Colonic mucosa (tissue), 4 donors: ENCODE measurements around the gene RO60. TPM values are rescaled to one million over a fixed set of nuclear protein-coding genes. Genes with fewer than 3 reads are reported as not detected.

Experiments used
- DNase-seq: peaks from one replicate; pipeline ENCODE4 v3.0.0-alpha.2; 2020
- H3K27ac ChIP-seq: fragments of 200-600 bp; one replicate; pipeline ENCODE4 v1.8.0; 2021
- H3K27me3 ChIP-seq: fragments of 200-600 bp; one replicate; pipeline ENCODE4 v1.8.0; 2021
- H3K36me3 ChIP-seq: fragments of 200-600 bp; one replicate; pipeline ENCODE4 v1.8.0; 2021
- H3K4me1 ChIP-seq: fragments of 200-600 bp; one replicate; pipeline ENCODE4 v1.8.0; 2021; ENCODE audit warnings: mild to moderate bottlenecking
- H3K4me3 ChIP-seq: fragments of 200-600 bp; one replicate; pipeline ENCODE4 v1.8.0; 2021
- H3K9ac ChIP-seq, 2 donors: one replicate each; pipeline ENCODE4 v1.7.0; 2013; ENCODE audit warnings: control low read depth in 2 of 2, low read depth in 2 of 2, low read length in 2 of 2
- H3K9me3 ChIP-seq: fragments of 200-600 bp; one replicate; pipeline ENCODE4 v1.8.0; 2021
- CTCF ChIP-seq: fragments of 200-600 bp; IDR thresholded peaks from one replicate; pipeline ENCODE4 v1.8.0; 2022; ENCODE audit warnings: antibody characterized with exemption, mild to moderate bottlenecking
- intact Hi-C: fragments of 100-400 bp; cut with DNase I; formaldehyde crosslinking; loops from one replicate; pipeline ENCODE4 v1.14.1; 2022
- total RNA-seq, 2 donors: library from RNA; stranded (reverse); fragmentation: NEBNext Ultra II Directional in 1 of 2; extraction: Animal tissue kit (Norgen Biotek cat#: 25700) in 1 of 2; gene quantifications; one replicate each; pipeline ENCODE4 v1.2.1, GENCODE V29; 2021
- donor health status: healthy.
- donor health status: DM: no; HTN: no; CAD: no.
- donor health status: DM: no; HTN: no; CAD: no.

RO60 gene
- total RNA-seq, 2 donors from 2014 or later, result 47.6 to 55.9 TPM

GRCh38 chr1:193070386-193070753, 11.0 kb downstream of the RO60 start:
- H3K4me1 ChIP-seq, result no peaks in the 10 kb centered on the region

GRCh38 chr1:193070942-193071341, 11.5 kb downstream of the RO60 start:
- Histone ChIP-seq H3K4me3 (no peak overlapping the region), H3K9ac (no peak overlapping the region), H3K27ac (no peak overlapping the region), H3K9me3 (no peaks in the 10 kb centered on the region), H3K27me3 (no peaks in the 10 kb centered on the region), H3K36me3 (no peaks in the 10 kb centered on the region), H3K4me1 (no peaks in the 10 kb centered on the region)
- intact Hi-C loops, result no loop called here
- TF ChIP-seq CTCF, result no peak
- DNase-seq, result no peak

More at GRCh38 chr1:193070386-193070753, 11.0 kb downstream of the RO60 start:
- no peaks in the 10 kb centered on the region for H3K36me3 ChIP-seq
- DNase-seq, result no peak
- no peaks in the 10 kb centered on the region for H3K27me3 ChIP-seq
- H3K4me3 ChIP-seq, result no peak overlapping the region
- H3K27ac ChIP-seq, result no peak overlapping the region
- H3K9ac ChIP-seq, result no peak overlapping the region
- intact Hi-C loops, result no loop called here
- no peaks in the 10 kb centered on the region for H3K9me3 ChIP-seq
- TF ChIP-seq CTCF, result no peak

- no peak overlapping the region for H3K27ac ChIP-seq
- no peak overlapping the region for H3K4me3 ChIP-seq
- no peak for DNase-seq
- no peaks in the 10 kb centered on the region for H3K4me1 ChIP-seq
- no peak for TF ChIP-seq CTCF
- H3K9me3 ChIP-seq, result no peaks in the 10 kb centered on the region
- no peak overlapping the region for H3K9ac ChIP-seq
- H3K27me3 ChIP-seq, result no peaks in the 10 kb centered on the region
- intact Hi-C loops, result no loop called here
- H3K36me3 ChIP-seq, result no peaks in the 10 kb centered on the region
Measured at GRCh38 chr1:193077991-193078390, 18.6 kb downstream of the RO60 start.

GRCh38 chr1:193079187-193079586, 19.8 kb downstream of the RO60 start:
- H3K27ac ChIP-seq, result no peak overlapping the region
- TF ChIP-seq CTCF, result no peak
- no peaks in the 10 kb centered on the region for H3K27me3 ChIP-seq
- H3K9me3 ChIP-seq, result no peaks in the 10 kb centered on the region
- no peak overlapping the region for H3K9ac ChIP-seq
- no peak for DNase-seq
- H3K4me3 ChIP-seq, result no peak overlapping the region
- H3K4me1 ChIP-seq, result no peaks in the 10 kb centered on the region
- intact Hi-C loops, result no loop called here
- no peaks in the 10 kb centered on the region for H3K36me3 ChIP-seq

- no peaks in the 10 kb centered on the region for H3K4me1 ChIP-seq
- no peak for DNase-seq
- no peak overlapping the region for H3K4me3 ChIP-seq
- H3K9ac ChIP-seq, result no peak overlapping the region
- no peaks in the 10 kb centered on the region for H3K27me3 ChIP-seq
- TF ChIP-seq CTCF, result no peak
- no peak overlapping the region for H3K27ac ChIP-seq
- H3K9me3 ChIP-seq, result no peaks in the 10 kb centered on the region
- intact Hi-C loops, result no loop called here
- no peaks in the 10 kb centered on the region for H3K36me3 ChIP-seq
Measured at GRCh38 chr1:193083365-193084088, 24.1 kb downstream of the RO60 start.
